Fibroblast of lung (primary cell): ENCODE data around the gene MIXL1. TPM values are rescaled to one million over a fixed set of nuclear protein-coding genes. Genes with fewer than 3 reads are reported as not detected.

Source experiments
- DNase-seq, 2 donors: peaks; one replicate each; pipeline versions ENCODE4 v3.0.0 to v3.0.0-alpha.2; 2010; ENCODE audit warnings: low read depth in 2 of 2
- H2AFZ ChIP-seq: 2 replicates; pipeline ENCODE4 v1.5.1; 2012; ENCODE audit warnings: low read length, control low read depth, inconsistent platforms
- H3K27ac ChIP-seq: 2 replicates; pipeline ENCODE4 v1.5.1; 2011; ENCODE audit warnings: low read length, control low read depth; ENCODE audit not compliant: insufficient read depth
- H3K27me3 ChIP-seq: 2 replicates; pipeline ENCODE4 v1.5.1; 2011; ENCODE audit warnings: mild to moderate bottlenecking, low read length; ENCODE audit not compliant: control insufficient read depth, insufficient read depth
- H3K36me3 ChIP-seq: 2 replicates; pipeline ENCODE4 v1.5.1; 2011; ENCODE audit warnings: low read length; ENCODE audit not compliant: control insufficient read depth, insufficient read depth
- H3K4me1 ChIP-seq: 2 replicates; pipeline ENCODE4 v1.5.1; 2011; ENCODE audit warnings: low read length; ENCODE audit not compliant: control insufficient read depth, insufficient read depth; ENCODE audit errors: extremely low read depth
- H3K4me2 ChIP-seq: 2 replicates; pipeline ENCODE4 v1.5.1; 2011; ENCODE audit warnings: low read length, control low read depth; ENCODE audit not compliant: insufficient read depth; ENCODE audit errors: extremely low read depth
- H3K4me3 ChIP-seq, 4 experiments: fragments of 200-600 bp in 1 of 4; sonication (generic) in 1 of 4; replicated peaks in 1 of 4; 2 replicates each; pipeline ENCODE4 v1.5.1; 2011 to 2016; ENCODE audit warnings: low read length in 4 of 4, low read depth in 3 of 4, mild to moderate bottlenecking in 3 of 4, control low read depth in 2 of 4, inconsistent platforms in 1 of 4, mixed read lengths in 1 of 4; ENCODE audit not compliant: insufficient read depth in 1 of 4; ENCODE audit errors: control extremely low read depth in 1 of 4
- H3K79me2 ChIP-seq: 2 replicates; pipeline ENCODE4 v1.5.1; 2012; ENCODE audit warnings: mild to moderate bottlenecking, low read length, inconsistent platforms; ENCODE audit not compliant: control insufficient read depth, insufficient read depth
- H3K9ac ChIP-seq: 2 replicates; pipeline ENCODE4 v1.5.1; 2011; ENCODE audit warnings: mild to moderate bottlenecking, low read length, control low read depth; ENCODE audit not compliant: insufficient read depth
- H3K9me3 ChIP-seq: 2 replicates; pipeline ENCODE4 v1.5.1; 2012; ENCODE audit warnings: low read depth, low read length; ENCODE audit not compliant: control insufficient read depth, insufficient read depth
- H4K20me1 ChIP-seq: 2 replicates; pipeline ENCODE4 v1.5.1; 2011; ENCODE audit warnings: low read length; ENCODE audit not compliant: control insufficient read depth, insufficient read depth; ENCODE audit errors: extremely low read depth
- CTCF ChIP-seq, 2 donors: IDR thresholded peaks in 1 of 2; conservative IDR thresholded peaks in 1 of 2; 1 replicate in 1 of 2; 2 replicates in 1 of 2; pipeline ENCODE4 v1.5.1; 2011 to 2012; ENCODE audit warnings: low read length in 2 of 2, control low read depth in 1 of 2, inconsistent platforms in 1 of 2, low read depth in 1 of 2, mild to moderate bottlenecking in 1 of 2
- EZH2 ChIP-seq: IDR thresholded peaks from 2 replicates; pipeline ENCODE4 v1.5.1; 2012; ENCODE audit warnings: low read length, control low read depth, mild to moderate bottlenecking; ENCODE audit errors: missing control alignments
- polyA plus RNA-seq, 2 donors: library from polyadenylated mRNA; depleted of rRNA in 1 of 2; stranded (reverse) in 1 of 2; unstranded in 1 of 2; fragments of >200 nt; gene quantifications; 2 replicates each; pipeline ENCODE4 v1.2.1, GENCODE V29; 2011 to 2012; ENCODE audit warnings: missing spikeins in 1 of 2
- total RNA-seq: library from RNA; depleted of rRNA; stranded (reverse); fragments of >200 nt; gene quantifications from 2 replicates; pipeline ENCODE4 v1.2.1, GENCODE V29; 2014

MIXL1 gene
- total and polyA plus RNA-seq, 2 donors (not counting 1 experiment from before 2014, with no cell fraction given), result 0.07 TPM; not detected in 1

GRCh38 chr1:226203240-226203639 lies 20.2 kb upstream of the MIXL1 start:
- DNase-seq, result no peak

GRCh38 chr1:226203655-226204054 lies 19.8 kb upstream of the MIXL1 start:
- no peak overlapping the region for H3K4me3 ChIP-seq
- H2AFZ ChIP-seq, result no peak overlapping the region
- no peak overlapping the region for H3K9ac ChIP-seq
- no peaks in the 10 kb centered on the region for H3K27me3 ChIP-seq
- no peak overlapping the region for H3K27ac ChIP-seq
- DNase-seq, result no peak
- H3K4me2 ChIP-seq, result no peak overlapping the region
- no peaks in the 10 kb centered on the region for H3K9me3 ChIP-seq
- no peaks in the 10 kb centered on the region for H3K4me1 ChIP-seq
- no peaks in the 10 kb centered on the region for H3K79me2 ChIP-seq
- no peaks in the 10 kb centered on the region for H3K36me3 ChIP-seq
- no peaks in the 10 kb centered on the region for H4K20me1 ChIP-seq
- no peak for TF ChIP-seq CTCF (conservative IDR thresholded peaks at IDR 0.05 in 1 of 2, IDR thresholded peaks at IDR 0.05 in 1 of 2; ENCODE audit: low read depth in 1 of 2, low read length in 2 of 2)
- TF ChIP-seq EZH2, result no peak

More at GRCh38 chr1:226203240-226203639, 20.2 kb upstream of the MIXL1 start:
- H3K4me2 ChIP-seq, result no peak overlapping the region
- no peak overlapping the region for H3K9ac ChIP-seq
- no peak for TF ChIP-seq CTCF (conservative IDR thresholded peaks at IDR 0.05 in 1 of 2, IDR thresholded peaks at IDR 0.05 in 1 of 2; ENCODE audit: low read depth in 1 of 2, low read length in 2 of 2)
- TF ChIP-seq EZH2, result no peak
- H3K27me3 ChIP-seq, result no peaks in the 10 kb centered on the region
- H3K36me3 ChIP-seq, result no peaks in the 10 kb centered on the region
- no peaks in the 10 kb centered on the region for H3K4me1 ChIP-seq
- H3K4me3 ChIP-seq, result no peak overlapping the region
- no peak overlapping the region for H3K27ac ChIP-seq
- no peaks in the 10 kb centered on the region for H4K20me1 ChIP-seq
- no peak overlapping the region for H2AFZ ChIP-seq
- H3K79me2 ChIP-seq, result no peaks in the 10 kb centered on the region
- no peaks in the 10 kb centered on the region for H3K9me3 ChIP-seq

- Histone ChIP-seq H3K4me3 (no peak overlapping the region), H3K4me2 (no peak overlapping the region), H3K9me3 (no peaks in the 10 kb centered on the region), H3K27ac (no peak overlapping the region), H2AFZ (no peak overlapping the region), H3K27me3 (no peaks in the 10 kb centered on the region), H3K9ac (no peak overlapping the region), H3K36me3 (no peaks in the 10 kb centered on the region), H4K20me1 (no peaks in the 10 kb centered on the region), H3K79me2 (no peaks in the 10 kb centered on the region), H3K4me1 (no peaks in the 10 kb centered on the region)
- DNase-seq, result no peak
- no peak for TF ChIP-seq CTCF (conservative IDR thresholded peaks at IDR 0.05 in 1 of 2, IDR thresholded peaks at IDR 0.05 in 1 of 2; ENCODE audit: low read depth in 1 of 2, low read length in 2 of 2)
- TF ChIP-seq EZH2, result no peak
Measured at GRCh38 chr1:226204198-226204597, 19.3 kb upstream of the MIXL1 start.
